Amygdala (tissue), 56 donors: ENCODE results near the gene SUCLG1.
"Not testable (repeated sequence)": the region's sequence is repeated elsewhere in the genome, so short reads cannot be mapped to it uniquely, and the experiment has no call there.

Experiments used
- DNase-seq, 56 donors: peaks; one replicate each; lab custom pipeline; 2025; lab: John Stamatoyannopoulos, UW

The SUCLG1 gene

DNA sequence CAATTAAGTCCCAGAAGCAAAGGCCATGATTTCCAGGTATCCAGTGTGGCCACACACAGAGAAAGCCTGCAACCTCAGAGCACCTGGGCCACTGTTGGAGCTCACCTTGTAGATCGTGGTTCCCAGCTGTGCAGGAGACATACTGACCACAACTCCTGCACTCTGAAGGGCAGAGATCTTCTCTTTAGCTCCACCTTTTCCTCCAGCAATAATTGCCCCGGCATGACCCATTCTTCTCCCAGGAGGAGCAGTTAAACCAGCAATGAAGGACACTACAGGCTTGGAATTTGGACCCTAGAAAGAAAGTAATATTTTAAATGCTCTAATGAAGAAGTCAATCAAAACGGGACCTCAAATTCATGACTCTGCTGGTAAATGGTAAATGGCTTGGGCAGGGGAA, 33.8 kb downstream of the SUCLG1 start:
- DNase-seq, result no peak

DNA sequence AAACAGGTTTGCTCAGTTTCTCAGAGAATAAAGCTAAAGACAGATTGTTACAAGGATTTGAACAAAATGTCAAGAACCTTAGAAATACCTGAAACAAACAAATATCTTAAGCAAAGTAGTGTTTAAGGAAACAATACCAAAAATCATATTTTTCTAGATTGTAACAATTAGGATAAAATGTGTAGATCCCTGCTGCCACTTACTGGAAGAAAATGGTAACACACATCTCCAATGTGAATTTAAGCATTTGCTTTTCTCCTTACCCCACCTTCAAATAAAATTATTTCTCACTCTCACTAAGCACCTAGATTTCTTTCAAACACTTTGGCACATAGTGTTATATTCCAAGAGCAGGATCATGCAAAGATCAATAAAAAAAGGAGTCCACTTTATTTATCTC, 34.9 kb downstream of the SUCLG1 start:
- no peak for DNase-seq

GRCh38 chr2:84421791-84422190, 37.3 kb downstream of the SUCLG1 start:
- DNase-seq, result no peak

GRCh38 chr2:84421197-84421596, 37.9 kb downstream of the SUCLG1 start:
- no peak for DNase-seq

DNA sequence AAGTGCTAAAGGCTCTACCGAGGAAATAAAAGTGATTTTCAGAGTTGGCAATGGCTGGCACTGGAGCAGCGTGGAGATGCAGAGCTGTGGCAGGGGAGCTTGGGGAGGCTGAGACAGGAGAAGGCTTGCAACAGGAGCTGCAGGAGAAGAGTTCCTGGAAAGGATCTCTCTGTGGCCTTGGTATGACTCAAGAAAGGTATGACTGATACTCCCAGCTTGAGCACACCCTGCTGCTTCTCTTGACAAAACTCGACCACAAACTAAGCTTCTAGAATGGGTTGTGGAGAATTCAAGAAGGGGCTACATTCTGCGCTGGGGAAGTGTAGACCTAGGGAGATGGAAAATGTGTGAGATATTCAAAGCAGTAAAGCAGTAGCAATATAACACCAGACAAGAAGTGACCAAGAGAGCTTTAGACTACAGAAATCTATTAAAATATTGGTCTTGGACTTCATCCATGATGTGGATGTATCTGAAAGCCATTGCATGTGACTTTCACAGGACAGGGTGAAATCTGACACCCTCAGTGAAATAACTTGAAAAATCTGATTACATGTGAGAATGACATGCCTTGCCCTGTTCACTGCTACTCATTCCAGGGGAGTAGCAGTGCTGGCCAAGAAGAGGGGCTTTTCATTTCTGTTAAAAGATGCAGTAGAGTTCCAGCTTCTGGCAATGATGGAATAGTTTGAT, 41.5 kb downstream of the SUCLG1 start:
- DNase-seq, result no peak

GRCh38 chr2:84409531-84409930, 49.5 kb downstream of the SUCLG1 start:
- DNase-seq, result no peak

GRCh38 chr2:84402111-84402510, 57.0 kb downstream of the SUCLG1 start:
- not testable (repeated sequence) for DNase-seq

DNA sequence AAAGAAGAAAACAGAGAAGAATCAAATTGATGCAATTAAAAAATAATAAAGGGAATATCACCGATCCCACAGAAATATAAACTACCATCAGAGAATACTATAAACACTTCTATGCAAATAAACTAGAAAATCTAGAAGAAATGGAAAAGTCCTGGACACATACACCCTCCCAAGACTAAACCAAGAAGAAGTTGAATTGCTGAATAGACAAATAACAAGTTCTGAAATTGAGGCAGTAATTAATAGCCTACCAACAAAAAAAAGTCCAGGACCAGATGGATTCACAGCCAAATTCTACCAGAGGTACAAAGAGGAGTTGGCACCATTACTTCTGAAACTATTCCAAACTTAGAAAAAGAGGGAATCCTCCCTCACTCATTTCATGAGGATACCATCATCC, 59.2 kb downstream of the SUCLG1 start:
- DNase-seq, result not testable (repeated sequence)

DNA sequence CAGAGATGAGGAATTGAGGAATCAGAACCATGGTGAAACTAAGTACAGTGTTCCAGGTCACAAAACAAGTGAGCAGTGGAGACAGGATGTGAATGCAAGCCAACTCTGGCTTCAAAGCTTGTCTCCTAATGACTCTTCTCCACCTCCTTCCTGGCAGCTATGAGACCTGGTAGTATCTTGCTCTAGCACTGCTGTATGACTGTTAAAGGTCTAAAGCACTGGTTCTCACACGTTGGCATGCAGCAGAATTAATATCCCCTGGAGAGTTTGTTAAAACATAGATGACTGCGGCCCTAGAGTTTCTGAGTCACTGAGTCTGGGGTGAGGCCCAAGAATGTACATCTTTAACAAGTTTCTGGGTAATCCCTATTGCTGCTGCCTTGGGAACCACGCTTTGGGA, 63.3 kb downstream of the SUCLG1 start:
- DNase-seq, result no peak

GRCh38 chr2:84394628-84395027, 64.5 kb downstream of the SUCLG1 start:
- no peak for DNase-seq

DNA sequence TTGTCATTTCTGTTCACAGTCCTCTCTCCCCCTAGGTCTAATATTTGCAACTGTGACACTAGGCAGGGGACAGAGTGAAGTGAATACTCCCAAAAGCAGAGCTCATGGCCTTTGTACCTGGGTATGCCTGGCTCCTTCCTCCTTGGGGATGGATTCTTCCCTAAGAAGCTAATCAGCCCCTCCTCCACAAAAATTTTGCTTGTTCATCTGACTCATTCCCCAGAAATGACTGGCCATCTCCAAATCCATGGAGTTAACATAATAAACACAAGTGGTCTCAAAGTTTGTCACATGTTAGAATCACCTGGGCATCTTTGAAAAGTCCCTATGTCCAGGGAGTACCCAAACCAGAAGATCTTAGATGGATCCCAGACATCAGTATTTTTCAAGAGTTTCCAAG, 65.3 kb downstream of the SUCLG1 start:
- DNase-seq, result no peak

GRCh38 chr2:84389794-84390193, 69.3 kb downstream of the SUCLG1 start:
- DNase-seq, result no peak

GRCh38 chr2:84388921-84389490, 70.1 kb downstream of the SUCLG1 start:
- no peak for DNase-seq

DNA sequence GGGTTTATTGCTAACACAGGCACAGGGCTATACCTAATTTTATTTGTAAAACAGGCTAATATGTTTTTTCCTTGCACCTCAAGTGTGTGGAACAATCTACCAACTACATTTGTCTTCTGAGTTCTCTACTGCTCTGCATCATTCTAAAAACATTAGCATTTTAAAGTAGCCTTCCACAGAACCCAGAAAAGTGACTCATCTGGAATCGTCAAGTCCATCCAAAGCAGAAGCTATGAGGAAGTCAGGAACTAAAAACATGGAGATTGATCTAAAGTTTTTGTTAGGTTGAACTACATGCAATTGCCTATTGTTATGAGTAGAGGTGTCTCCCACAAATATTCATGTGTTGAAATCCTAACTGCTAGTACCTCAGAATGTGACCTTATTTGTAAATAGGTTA, 70.9 kb downstream of the SUCLG1 start:
- DNase-seq, result no peak

DNA sequence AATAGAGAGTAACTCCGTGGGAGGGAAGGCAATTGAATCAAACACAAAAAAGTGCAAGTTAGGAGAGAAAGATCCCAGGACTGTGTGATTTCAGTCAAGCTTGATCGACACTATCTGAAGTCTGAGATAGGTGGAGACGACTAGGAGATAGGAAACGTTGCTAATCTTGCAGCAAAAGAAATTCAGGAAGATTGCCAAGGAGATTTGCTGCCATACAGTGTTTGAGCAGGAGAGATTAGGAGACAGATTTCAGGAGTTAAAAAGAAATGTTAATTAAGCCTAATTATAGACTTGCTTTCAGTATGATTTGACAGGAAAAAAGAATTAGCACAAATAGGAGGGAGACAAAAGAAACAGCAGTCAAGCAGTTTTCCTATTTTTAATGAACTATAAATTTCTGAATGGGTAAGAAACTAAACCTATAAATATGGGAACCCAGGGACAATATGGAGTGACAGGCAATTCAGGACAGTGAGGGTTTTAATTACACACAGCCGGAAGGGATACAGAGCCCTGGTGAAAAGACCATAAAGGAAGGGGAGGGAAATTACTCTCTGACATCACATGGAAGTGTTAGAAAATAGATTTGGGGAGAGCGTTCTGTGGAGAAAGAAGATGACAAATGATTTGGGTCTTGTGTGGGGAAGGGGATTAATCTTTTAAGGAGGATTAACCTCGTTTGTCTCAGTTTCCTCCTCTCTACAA, 72.6 kb downstream of the SUCLG1 start:
- no peak for DNase-seq

DNA sequence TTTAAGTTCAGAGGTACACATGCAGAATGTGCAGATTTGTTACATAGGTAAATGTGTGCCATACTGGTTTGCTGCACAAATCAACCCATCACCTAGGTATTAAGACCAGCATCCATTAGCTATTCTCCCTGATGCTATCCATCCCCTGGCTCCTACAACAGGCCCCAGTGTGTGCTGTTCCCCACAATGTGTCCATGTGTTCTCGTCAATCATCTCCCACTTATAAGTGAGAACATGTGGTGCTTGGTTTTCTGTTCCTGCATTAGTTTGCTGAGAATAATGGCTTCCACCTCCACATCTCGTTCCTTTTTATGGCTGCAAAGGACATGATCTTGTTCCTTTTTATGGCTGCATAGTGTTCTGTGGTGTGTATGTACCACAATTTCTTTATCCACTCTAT, 75.8 kb downstream of the SUCLG1 start:
- no peak for DNase-seq

GRCh38 chr2:84380875-84381274, 78.2 kb downstream of the SUCLG1 start:
- DNase-seq, result no peak

- DNase-seq, result no peak
Observed at GRCh38 chr2:84378960-84379359, 80.1 kb downstream of the SUCLG1 start.

GRCh38 chr2:84375020-84375419, 84.1 kb downstream of the SUCLG1 start:
- no peak for DNase-seq

DNA sequence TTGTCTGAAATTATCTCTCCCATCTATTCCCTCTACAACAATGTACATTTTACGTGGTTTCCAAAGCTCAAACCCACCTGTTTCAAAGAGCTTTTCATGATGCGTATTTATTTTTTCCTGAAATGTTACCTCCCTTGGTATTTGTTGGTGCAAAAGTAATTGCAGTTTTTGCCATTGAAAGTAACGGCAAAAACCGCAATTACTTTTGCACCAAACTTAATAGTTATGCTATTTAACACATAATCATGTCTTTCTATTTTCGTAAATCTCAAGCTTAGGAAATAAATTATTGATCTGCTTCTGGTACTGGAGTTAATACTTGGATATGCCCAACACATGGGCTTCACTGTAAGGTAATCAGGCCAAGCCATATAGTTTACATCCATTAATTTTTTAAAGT, 85.2 kb downstream of the SUCLG1 start:
- no peak for DNase-seq
